B cell (primary cell): ENCODE measurements around the gene PDZD2. TPM values are rescaled to one million over a fixed set of nuclear protein-coding genes. Genes with fewer than 3 reads are reported as not detected.
A peak's percentile ranks its signal among the peaks of the same experiment; 100 is the strongest.

ENCODE experiments used
- ATAC-seq: fragments of 200-7000 bp; cut with Tn5 transposase; one replicate; pipeline ENCODE4 v1.10.0; 2021; ENCODE audit warnings: low read depth, mild to moderate bottlenecking, moderate number of reproducible peaks, moderate library complexity
- CTCF ChIA-PET: fragments of 350-600 bp; sonication (Branson Sonifier 250); formaldehyde crosslinking; loops from one replicate; lab custom pipeline; 2021; ENCODE audit warnings: antibody characterized with exemption, inconsistent platforms; lab: Charles Lee
- POLR2A ChIA-PET: fragments of 350-600 bp; sonication (Branson Sonifier 250); formaldehyde crosslinking; loops from one replicate; lab custom pipeline; 2021; ENCODE audit warnings: antibody characterized with exemption; lab: Charles Lee
- DNase-seq: peaks from one replicate; pipeline ENCODE4 v3.0.0; 2013
- H2AFZ ChIP-seq: 2 replicates; pipeline ENCODE4 v1.6.1; 2012; ENCODE audit warnings: mild to moderate bottlenecking, low read depth, low read length; ENCODE audit not compliant: insufficient read depth, poor library complexity, severe bottlenecking
- H3K27ac ChIP-seq, 2 donors: 1 replicate in 1 of 2; 2 replicates in 1 of 2; pipeline ENCODE4 v1.5.1; 2012 to 2013; ENCODE audit warnings: low read length in 2 of 2, mild to moderate bottlenecking in 2 of 2, moderate library complexity in 1 of 2
- H3K27me3 ChIP-seq, 4 experiments: fragments of 200-600 bp in 1 of 4; sonication (generic) in 1 of 4; replicated peaks in 1 of 4; 1 replicate in 2 of 4; 2 replicates in 2 of 4; pipeline versions ENCODE4 v1.6.1 to v1.7.0; 2013 to 2016; ENCODE audit warnings: low read length in 3 of 4, mild to moderate bottlenecking in 2 of 4, mixed read lengths in 1 of 4, moderate library complexity in 1 of 4; ENCODE audit not compliant: insufficient read depth in 4 of 4, control insufficient read depth in 3 of 4; ENCODE audit errors: control extremely low read depth in 1 of 4
- H3K36me3 ChIP-seq, 2 experiments: replicated peaks in 1 of 2; 1 replicate in 1 of 2; 2 replicates in 1 of 2; pipeline versions ENCODE4 v1.6.1 to v1.7.1; 2013; ENCODE audit warnings: low read length in 1 of 2; ENCODE audit not compliant: insufficient read depth in 2 of 2, control insufficient read depth in 1 of 2; ENCODE audit errors: control extremely low read depth in 1 of 2, extremely low read depth in 1 of 2
- H3K4me1 ChIP-seq, 2 donors: fragments of 200-600 bp in 1 of 2; sonication (generic) in 1 of 2; 1 replicate in 1 of 2; 2 replicates in 1 of 2; pipeline versions ENCODE4 v1.5.1 to v1.6.1; 2013 to 2017; ENCODE audit warnings: low read length in 2 of 2; ENCODE audit not compliant: control insufficient read depth in 2 of 2, insufficient read depth in 2 of 2
- H3K4me2 ChIP-seq: replicated peaks from 2 replicates; pipeline ENCODE3; 2012; ENCODE audit warnings: mild to moderate bottlenecking, low read depth, low read length; ENCODE audit not compliant: poor library complexity, severe bottlenecking
- H3K4me3 ChIP-seq, 5 experiments: fragments of 200-600 bp in 1 of 5; sonication (generic) in 1 of 5; 1 replicate in 3 of 5; 2 replicates in 2 of 5; pipeline versions ENCODE4 v1.5.1 to v1.7.0; 2011 to 2016; ENCODE audit warnings: low read length in 4 of 5, mild to moderate bottlenecking in 4 of 5, low read depth in 2 of 5, control low read depth in 1 of 5, moderate library complexity in 1 of 5; ENCODE audit not compliant: insufficient read depth in 1 of 5; ENCODE audit errors: control extremely low read depth in 1 of 5, extremely low read depth in 1 of 5
- H3K79me2 ChIP-seq: fragments of 200-600 bp; sonication (generic); one replicate; pipeline ENCODE4 v1.6.0; 2016; ENCODE audit warnings: low read length; ENCODE audit not compliant: control insufficient read depth, insufficient read depth
- H3K9ac ChIP-seq: fragments of 200-600 bp; sonication (generic); 2 replicates; pipeline ENCODE4 v1.6.1; 2017; ENCODE audit warnings: mild to moderate bottlenecking, low read length, moderate library complexity
- H3K9me3 ChIP-seq, 3 donors: one replicate each; pipeline versions ENCODE4 v1.6.1 to v1.7.1; 2013; ENCODE audit warnings: low read length in 2 of 3; ENCODE audit not compliant: control insufficient read depth in 2 of 3, insufficient read depth in 1 of 3; ENCODE audit errors: control extremely low read depth in 1 of 3
- H4K20me1 ChIP-seq: 2 replicates; pipeline ENCODE4 v1.6.0; 2012; ENCODE audit warnings: mild to moderate bottlenecking, low read length; ENCODE audit not compliant: insufficient read depth, control insufficient read depth, poor library complexity, severe bottlenecking
- H3K27ac Mint-ChIP-seq: one replicate; pipeline ENCODE4 v1.8.0; 2021; ENCODE audit warnings: mixed read lengths
- H3K27me3 Mint-ChIP-seq: one replicate; pipeline ENCODE4 v1.8.0; 2021; ENCODE audit warnings: mixed read lengths
- H3K4me1 Mint-ChIP-seq: one replicate; pipeline ENCODE4 v1.8.0; 2021; ENCODE audit warnings: mixed read lengths
- H3K4me3 Mint-ChIP-seq: one replicate; pipeline ENCODE4 v1.8.0; 2021; ENCODE audit warnings: mixed read lengths
- H3K9me3 Mint-ChIP-seq: one replicate; pipeline ENCODE4 v1.8.0; 2022; ENCODE audit warnings: mixed read lengths; ENCODE audit not compliant: insufficient read depth
- CTCF ChIP-seq: fragments of 200-600 bp; IDR thresholded peaks from one replicate; pipeline ENCODE4 v1.8.0; 2022; ENCODE audit warnings: antibody characterized with exemption, mild to moderate bottlenecking
- EZH2 ChIP-seq: IDR thresholded peaks from 2 replicates; pipeline ENCODE4 v1.6.1; 2012; ENCODE audit warnings: borderline replicate concordance, low read depth, mild to moderate bottlenecking, moderate library complexity, low read length; ENCODE audit not compliant: insufficient read depth, poor library complexity, severe bottlenecking
- WGBS: methylation state at CpG from one replicate; pipeline ENCODE4 v1.1.5; 2013; ENCODE audit warnings: missing lambda C conversion rate; ENCODE audit not compliant: insufficient coverage; 5-methylcytosine and 5-hydroxymethylcytosine counted together
- intact Hi-C: fragments of 100-400 bp; cut with micrococcal nuclease; formaldehyde crosslinking; loops from one replicate; pipeline ENCODE4 v1.10.0; 2022
- polyA plus RNA-seq: library from polyadenylated mRNA; depleted of rRNA; stranded (reverse); fragments of >200 nt; gene quantifications from 2 replicates; pipeline ENCODE4 v1.2.3, GENCODE V29; 2012
- total RNA-seq, 2 donors: library from RNA; stranded (reverse); fragments of 120-200 nt in 1 of 2; gene quantifications; 1 replicate in 1 of 2; 2 replicates in 1 of 2; pipeline versions ENCODE4 v1.2.3 to v1.2.4, GENCODE V29; 2013 to 2022

Gene PDZD2
- total and polyA plus RNA-seq, 2 donors (not counting 1 experiment from before 2014, with no cell fraction given), result not detected

- Histone ChIP-seq H4K20me1 (no peaks in the 10 kb centered on the region), H3K36me3 (no peaks in the 10 kb centered on the region), H3K9me3 (no peaks in the 10 kb centered on the region), H3K79me2 (no peaks in the 10 kb centered on the region), H3K4me3 (peak overlapping the region in 1 of 5 experiments; percentile 76), H3K27me3 (no peaks in the 10 kb centered on the region), H3K4me2 (peak overlapping the region; percentile 70), H3K9ac (peak overlapping the region; percentile 74), H3K4me1 (peaks cover 0 to 3% of the 10 kb centered on the region in 2 donors), H3K27ac (no peak overlapping the region), H2AFZ (peak overlapping the region; percentile 91)
- POLR2A ChIA-PET, result no interaction called here
- intact Hi-C loops, result no loop called here
- Mint-ChIP-seq H3K4me1 (peaks cover 7% of the 10 kb centered on the region), H3K9me3 (no peaks in the 10 kb centered on the region), H3K4me3 (no peak overlapping the region), H3K27me3 (no peaks in the 10 kb centered on the region), H3K27ac (no peak overlapping the region)
- no peak for DNase-seq
- no peak for ATAC-seq
- TF ChIP-seq EZH2 (no peak), CTCF (no peak)
- CTCF ChIA-PET, result no interaction called here
- WGBS, result 83% methylated on average over 2 of the region's 7 CpGs
Observed at GRCh38 chr5:32020946-32021345, 382.0 kb downstream of the PDZD2 start.

GRCh38 chr5:32021771-32022170 is 382.8 kb downstream of the PDZD2 start:
- H3K4me3 ChIP-seq, result no peak overlapping the region
- peaks cover 7% of the 10 kb centered on the region for H3K4me1 Mint-ChIP-seq
- intact Hi-C loops, result no loop called here
- H3K9ac ChIP-seq, result no peak overlapping the region
- no peaks in the 10 kb centered on the region for H3K9me3 ChIP-seq
- no peak for ATAC-seq
- H3K27ac ChIP-seq, result no peak overlapping the region
- ChIA-PET POLR2A (no interaction called here), CTCF (no interaction called here)
- no peak overlapping the region for H3K4me3 Mint-ChIP-seq
- no peaks in the 10 kb centered on the region for H3K27me3 ChIP-seq
- no peaks in the 10 kb centered on the region for H4K20me1 ChIP-seq
- H2AFZ ChIP-seq, result no peak overlapping the region
- H3K27me3 Mint-ChIP-seq, result peaks cover 4% of the 10 kb centered on the region
- H3K27ac Mint-ChIP-seq, result no peak overlapping the region
- DNase-seq, result no peak
- no peaks in the 10 kb centered on the region for H3K9me3 Mint-ChIP-seq
- no peaks in the 10 kb centered on the region for H3K36me3 ChIP-seq
- peaks cover 0 to 3% of the 10 kb centered on the region in 2 donors for H3K4me1 ChIP-seq
- TF ChIP-seq CTCF (no peak), EZH2 (no peak)
- WGBS, result no CpG with 5 or more reads among the region's 3 CpGs
- H3K79me2 ChIP-seq, result no peaks in the 10 kb centered on the region
- H3K4me2 ChIP-seq, result no peak overlapping the region
